ENCODE measurements around the gene DLG2.

The DLG2 gene

DNA sequence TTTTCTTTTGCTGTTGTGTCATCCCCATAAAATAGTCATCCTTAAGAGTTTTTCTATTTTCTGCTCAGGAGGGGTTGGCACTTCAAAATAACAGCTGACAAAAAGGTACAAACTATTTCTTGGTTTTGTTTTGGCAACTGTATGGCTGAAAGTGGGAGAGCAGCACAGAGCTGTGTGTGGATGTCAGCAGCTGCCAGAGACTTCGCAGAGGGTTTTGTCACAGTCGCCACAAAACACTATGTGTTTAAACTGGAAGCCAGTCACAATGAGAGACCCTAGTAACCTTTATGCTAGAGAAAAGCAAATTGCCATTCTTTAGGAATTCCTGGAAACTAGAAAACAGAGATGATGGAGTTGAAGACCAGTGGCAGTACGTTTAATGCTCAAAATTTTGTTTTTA, 2151.4 kb downstream of the DLG2 start:
- H3K4me3 ChIP-seq (ENCODE audit: low read length): no peak overlapping the region
- TF ChIP-seq, protein P1, sequence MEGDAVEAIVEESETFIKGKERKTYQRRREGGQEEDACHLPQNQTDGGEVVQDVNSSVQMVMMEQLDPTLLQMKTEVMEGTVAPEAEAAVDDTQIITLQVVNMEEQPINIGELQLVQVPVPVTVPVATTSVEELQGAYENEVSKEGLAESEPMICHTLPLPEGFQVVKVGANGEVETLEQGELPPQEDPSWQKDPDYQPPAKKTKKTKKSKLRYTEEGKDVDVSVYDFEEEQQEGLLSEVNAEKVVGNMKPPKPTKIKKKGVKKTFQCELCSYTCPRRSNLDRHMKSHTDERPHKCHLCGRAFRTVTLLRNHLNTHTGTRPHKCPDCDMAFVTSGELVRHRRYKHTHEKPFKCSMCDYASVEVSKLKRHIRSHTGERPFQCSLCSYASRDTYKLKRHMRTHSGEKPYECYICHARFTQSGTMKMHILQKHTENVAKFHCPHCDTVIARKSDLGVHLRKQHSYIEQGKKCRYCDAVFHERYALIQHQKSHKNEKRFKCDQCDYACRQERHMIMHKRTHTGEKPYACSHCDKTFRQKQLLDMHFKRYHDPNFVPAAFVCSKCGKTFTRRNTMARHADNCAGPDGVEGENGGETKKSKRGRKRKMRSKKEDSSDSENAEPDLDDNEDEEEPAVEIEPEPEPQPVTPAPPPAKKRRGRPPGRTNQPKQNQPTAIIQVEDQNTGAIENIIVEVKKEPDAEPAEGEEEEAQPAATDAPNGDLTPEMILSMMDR (IDR thresholded peaks at IDR 0.05; ENCODE audit: insufficient read depth, low read depth, low read length, missing control alignments): no peak
- DNase-seq (ENCODE audit: low read depth): no peak

DNA sequence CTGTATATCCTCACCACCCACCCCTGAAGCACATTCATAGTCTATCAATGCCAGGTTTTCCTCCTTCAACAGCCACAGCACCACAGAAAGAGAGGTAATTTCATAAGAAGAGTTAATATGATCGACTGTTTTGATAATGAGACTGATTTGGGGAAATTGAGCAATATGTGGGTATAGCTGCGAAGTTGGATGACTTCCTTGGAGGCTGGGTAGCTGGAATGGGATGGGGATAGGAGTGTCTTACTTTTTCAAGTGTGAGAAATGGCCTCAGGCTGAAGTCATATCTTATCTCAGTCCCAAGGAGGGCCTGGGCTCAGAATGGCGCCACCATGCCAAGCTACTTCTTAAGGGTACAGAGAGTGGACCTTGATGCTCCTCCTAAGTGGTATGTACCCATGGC, 2153.4 kb downstream of the DLG2 start:
- H3K4me3 ChIP-seq (ENCODE audit: low read length): no peak overlapping the region
- no peak for DNase-seq (ENCODE audit: low read depth)
- TF ChIP-seq, protein P1 (IDR thresholded peaks at IDR 0.05; ENCODE audit: insufficient read depth, low read depth, low read length, missing control alignments): no peak

DNA sequence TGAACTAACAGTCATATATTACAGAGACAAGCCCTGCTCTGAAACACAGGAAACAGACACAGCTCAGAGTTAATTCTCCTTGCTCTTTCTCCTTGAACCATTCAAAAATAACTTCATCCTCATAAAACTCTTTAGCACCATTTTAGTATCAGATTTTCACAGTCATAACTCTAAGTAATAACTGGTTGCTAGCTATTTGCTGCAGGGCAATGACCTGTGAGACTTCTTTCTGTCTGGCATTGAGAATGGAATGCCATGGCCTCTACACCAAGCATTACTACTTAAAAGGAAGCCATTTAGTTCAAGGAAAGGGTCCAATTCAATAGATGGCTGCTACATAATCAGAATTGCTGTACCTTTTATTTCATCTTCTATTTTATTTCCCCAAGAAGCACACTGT, 2154.3 kb downstream of the DLG2 start:
- no peak for DNase-seq (ENCODE audit: low read depth)
- TF ChIP-seq, protein P1 (IDR thresholded peaks at IDR 0.05; ENCODE audit: insufficient read depth, low read depth, low read length, missing control alignments): no peak
- H3K4me3 ChIP-seq (ENCODE audit: low read length): no peak overlapping the region

DNA sequence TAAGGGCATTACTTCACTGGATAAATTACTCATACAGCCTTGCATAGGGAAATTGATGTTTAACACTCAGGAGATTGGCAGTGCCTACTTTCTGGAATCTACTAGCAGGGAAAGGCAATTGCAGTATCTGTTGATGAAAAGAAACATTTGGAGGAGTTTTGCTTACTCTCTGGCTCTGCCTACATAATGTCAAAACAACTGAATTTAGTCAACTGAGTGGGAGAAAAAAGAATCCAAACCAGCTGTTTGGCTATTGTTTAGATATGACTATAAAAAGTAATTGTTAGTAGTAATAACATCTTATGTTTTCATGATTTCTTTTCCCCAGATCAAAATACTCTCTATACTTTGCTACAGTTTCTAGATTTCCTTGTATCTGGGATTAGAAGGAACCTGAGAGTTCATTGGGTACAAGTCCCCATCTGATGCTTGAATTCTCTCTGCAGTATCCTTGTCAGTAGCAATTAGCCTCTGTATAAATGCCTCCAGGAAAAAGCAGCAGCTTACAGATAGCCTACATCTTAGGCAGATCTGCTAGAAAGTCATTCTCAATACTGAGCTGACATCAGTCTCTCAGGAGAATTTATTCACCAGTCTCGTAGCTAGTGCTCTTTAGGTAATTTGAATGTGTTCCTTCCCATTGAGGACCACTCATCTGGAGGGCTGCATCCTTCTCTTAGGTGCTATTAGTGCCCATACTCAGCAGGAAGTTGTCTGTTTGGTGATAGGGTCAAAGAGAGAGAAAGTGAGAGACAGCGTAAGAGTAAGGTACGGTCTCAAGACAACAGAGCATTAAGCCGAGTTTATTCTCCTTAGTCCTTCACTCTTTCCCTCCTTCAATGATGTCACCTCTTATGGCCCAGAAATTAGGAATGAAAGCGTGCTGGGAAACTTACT, 2155.1 kb downstream of the DLG2 start:
- H3K4me3 ChIP-seq (ENCODE audit: low read length): no peak overlapping the region
- no peak for DNase-seq (ENCODE audit: low read depth)
- TF ChIP-seq, protein P1 (IDR thresholded peaks at IDR 0.05; ENCODE audit: insufficient read depth, low read depth, low read length, missing control alignments): no peak

DNA sequence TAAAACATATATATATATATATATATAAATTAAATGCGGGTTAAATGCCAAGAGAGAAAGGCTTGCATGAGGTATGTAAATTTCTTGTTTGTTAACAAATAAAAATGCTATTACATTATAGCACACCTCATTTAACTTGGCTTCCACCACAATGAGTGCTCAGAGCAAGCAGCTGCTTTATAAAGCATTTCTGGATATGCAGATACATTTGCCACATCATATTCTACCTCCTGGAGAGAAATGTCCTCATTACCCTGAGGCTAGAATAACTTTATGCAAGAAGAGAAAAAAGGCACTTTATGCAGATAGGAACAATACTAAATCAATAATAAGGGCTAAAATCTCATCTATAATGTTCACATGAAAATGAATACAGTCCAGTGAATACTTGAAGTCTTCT, 2159.3 kb downstream of the DLG2 start:
- TF ChIP-seq, protein P1 (IDR thresholded peaks at IDR 0.05; ENCODE audit: insufficient read depth, low read depth, low read length, missing control alignments): no peak
- no peak for DNase-seq (ENCODE audit: low read depth)
- H3K4me3 ChIP-seq (ENCODE audit: low read length): no peak overlapping the region

DNA sequence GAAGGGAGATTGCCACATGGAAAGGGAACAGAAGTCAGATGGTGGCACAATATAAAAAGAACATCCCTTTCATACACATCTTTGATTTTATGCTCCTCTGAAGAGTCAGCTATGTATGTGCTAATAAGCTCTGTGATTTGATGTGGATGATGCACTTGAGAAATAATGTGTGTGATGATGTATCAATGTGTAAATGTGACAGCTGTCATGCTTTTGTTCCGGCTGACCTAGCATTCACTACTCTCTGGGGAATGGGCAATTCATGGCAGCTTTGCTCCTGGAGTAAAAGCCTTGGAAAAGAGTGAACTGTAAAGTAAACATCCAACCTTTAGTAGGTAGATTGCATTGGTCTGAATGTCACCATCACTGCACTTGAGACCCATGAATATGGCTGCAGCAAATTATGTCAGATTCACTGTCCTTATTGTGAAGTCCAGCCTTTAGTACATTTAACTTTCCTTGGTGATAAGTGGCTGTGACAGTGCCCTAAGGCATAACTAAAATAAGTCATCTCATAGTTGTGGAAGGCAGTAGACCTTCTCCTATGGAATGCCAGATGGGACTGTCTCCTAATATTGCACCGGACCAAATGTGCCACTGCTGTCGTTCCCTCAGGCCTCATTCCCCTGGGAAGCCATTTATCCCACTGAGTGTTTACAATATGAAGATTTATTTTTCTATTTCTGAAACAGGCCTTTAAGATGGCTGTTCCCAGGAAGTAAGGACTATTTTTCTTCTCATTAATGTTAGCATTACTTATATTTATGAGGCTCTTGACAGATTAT, 2162.8 kb downstream of the DLG2 start:
- TF ChIP-seq, protein P1 (IDR thresholded peaks at IDR 0.05; ENCODE audit: insufficient read depth, low read depth, low read length, missing control alignments): no peak
- no peak overlapping the region for H3K4me3 ChIP-seq (ENCODE audit: low read length)
- DNase-seq (ENCODE audit: low read depth): no peak

Measured in epithelial cell of esophagus (primary cell).